IMR-90 (cell line): ENCODE results near the gene NT5DC1. TPM values are rescaled to one million over a fixed set of nuclear protein-coding genes. Genes with fewer than 3 reads are reported as not detected.

Source experiments
- ATAC-seq: fragments of 200-7000 bp; cut with Tn5 transposase; 2 replicates; pipeline ENCODE4 v1.9.1; 2020; ENCODE audit warnings: low read depth, mild to moderate bottlenecking, moderate library complexity
- BruUV-seq: library from RNA; stranded (reverse); fragments of 400-500 nt; replicated peaks from 2 replicates; lab custom pipeline; 2021; lab: Mats Ljungman, UMichigan
- CTCF ChIA-PET: fragments of 300-600 bp; formaldehyde crosslinking; extraction: SDS; loops from one replicate; lab custom pipeline; 2021; ENCODE audit warnings: antibody characterized with exemption; lab: Yijun Ruan, JAX
- POLR2A ChIA-PET: fragments of 300-600 bp; sonication (Branson Sonifier 250); formaldehyde crosslinking; loops from one replicate; lab custom pipeline; 2022; ENCODE audit warnings: antibody characterized with exemption; ENCODE audit not compliant: unreplicated experiment; lab: Charles Lee
- DNase-seq: peaks from one replicate; pipeline ENCODE4 v3.0.0; 2013
- H2AFZ ChIP-seq: replicated peaks from 2 replicates; pipeline ENCODE3; 2013; ENCODE audit warnings: low read length, mild to moderate bottlenecking; ENCODE audit not compliant: poor library complexity
- H2AK5ac ChIP-seq: 2 replicates; pipeline ENCODE4 v1.6.1; 2013; ENCODE audit warnings: low read depth, low read length, inconsistent platforms
- H2AK9ac ChIP-seq: replicated peaks from 2 replicates; pipeline ENCODE3; 2013; ENCODE audit warnings: mild to moderate bottlenecking, low read depth, low read length, moderate library complexity; ENCODE audit not compliant: poor library complexity
- H2BK120ac ChIP-seq: 2 replicates; pipeline ENCODE4 v1.6.1; 2013; ENCODE audit warnings: low read depth, low read length, inconsistent platforms
- H2BK15ac ChIP-seq: 3 replicates; pipeline ENCODE4 v1.6.1; 2013; ENCODE audit warnings: low read depth, low read length, inconsistent platforms
- H2BK20ac ChIP-seq: 2 replicates; pipeline ENCODE4 v1.6.1; 2013; ENCODE audit warnings: low read depth, mild to moderate bottlenecking, inconsistent platforms, low read length, moderate library complexity
- H2BK5ac ChIP-seq: 2 replicates; pipeline ENCODE4 v1.6.1; 2013; ENCODE audit warnings: mild to moderate bottlenecking, low read depth, low read length, inconsistent platforms; ENCODE audit not compliant: poor library complexity, severe bottlenecking
- H3K14ac ChIP-seq: replicated peaks from 2 replicates; pipeline ENCODE4 v1.6.1; 2013; ENCODE audit warnings: low read depth, low read length, inconsistent platforms
- H3K18ac ChIP-seq: 2 replicates; pipeline ENCODE4 v1.6.1; 2013; ENCODE audit warnings: low read depth, low read length, control low read depth
- H3K23ac ChIP-seq: 2 replicates; pipeline ENCODE4 v1.6.1; 2013; ENCODE audit warnings: low read depth, low read length, inconsistent platforms
- H3K27ac ChIP-seq: 2 replicates; pipeline ENCODE4 v1.5.1; 2013; ENCODE audit warnings: mild to moderate bottlenecking, control low read depth, low read length; ENCODE audit not compliant: insufficient read depth
- H3K27me3 ChIP-seq: 2 replicates; pipeline ENCODE4 v1.6.1; 2013; ENCODE audit warnings: low read length; ENCODE audit not compliant: control insufficient read depth, insufficient read depth
- H3K36me3 ChIP-seq: 2 replicates; pipeline ENCODE4 v1.6.1; 2013; ENCODE audit warnings: low read length, mixed read lengths; ENCODE audit not compliant: control insufficient read depth, insufficient read depth
- H3K4ac ChIP-seq: 2 replicates; pipeline ENCODE4 v1.6.1; 2013; ENCODE audit warnings: low read depth, low read length, inconsistent platforms
- H3K4me1 ChIP-seq: 2 replicates; pipeline ENCODE4 v1.6.1; 2013; ENCODE audit warnings: low read length, mixed read lengths; ENCODE audit not compliant: control insufficient read depth, insufficient read depth
- H3K4me2 ChIP-seq: 2 replicates; pipeline ENCODE4 v1.6.1; 2013; ENCODE audit warnings: low read depth, mild to moderate bottlenecking, control low read depth, low read length, moderate library complexity
- H3K4me3 ChIP-seq: 2 replicates; pipeline ENCODE4 v1.5.1; 2013; ENCODE audit warnings: low read depth, mild to moderate bottlenecking, control low read depth, low read length, moderate library complexity; ENCODE audit not compliant: insufficient read depth
- H3K56ac ChIP-seq: 2 replicates; pipeline ENCODE4 v1.6.1; 2013; ENCODE audit warnings: low read length, inconsistent platforms; ENCODE audit not compliant: insufficient read depth; ENCODE audit errors: extremely low read depth
- H3K79me1 ChIP-seq, 2 experiments: 2 replicates each; pipeline ENCODE4 v1.6.1; 2013; ENCODE audit warnings: low read length in 2 of 2, inconsistent platforms in 1 of 2, low read depth in 1 of 2
- H3K9ac ChIP-seq: 2 replicates; pipeline ENCODE4 v1.6.1; 2013; ENCODE audit warnings: low read depth, low read length, control low read depth
- H3K9me1 ChIP-seq: 2 replicates; pipeline ENCODE4 v1.6.1; 2013; ENCODE audit warnings: low read length, inconsistent platforms; ENCODE audit not compliant: insufficient read depth
- H3K9me3 ChIP-seq: 2 replicates; pipeline ENCODE4 v1.6.1; 2013; ENCODE audit warnings: low read length; ENCODE audit not compliant: control insufficient read depth, insufficient read depth
- H4K20me1 ChIP-seq: 2 replicates; pipeline ENCODE4 v1.6.1; 2013; ENCODE audit warnings: low read length, inconsistent platforms; ENCODE audit not compliant: insufficient read depth
- H4K5ac ChIP-seq: 2 replicates; pipeline ENCODE4 v1.6.1; 2013; ENCODE audit warnings: mild to moderate bottlenecking, low read depth, low read length, control low read depth
- H4K8ac ChIP-seq, 2 experiments: 2 replicates each; pipeline ENCODE4 v1.6.1; 2013; ENCODE audit warnings: low read depth in 2 of 2, low read length in 2 of 2, control low read depth in 1 of 2, inconsistent platforms in 1 of 2
- H4K91ac ChIP-seq: 2 replicates; pipeline ENCODE4 v1.6.1; 2013; ENCODE audit warnings: low read depth, low read length, inconsistent platforms; ENCODE audit not compliant: insufficient read depth
- BHLHE40 ChIP-seq: fragments of 150-350 bp; IDR thresholded peaks from 2 replicates; pipeline ENCODE4 v1.6.1; 2016; ENCODE audit warnings: mild to moderate bottlenecking, low read depth, low read length
- CEBPB ChIP-seq: IDR thresholded peaks from 2 replicates; pipeline ENCODE4 v1.6.1; 2012; ENCODE audit warnings: low read depth, low read length, improper control_type of control experiment
- CHD1 ChIP-seq: IDR thresholded peaks from 2 replicates; pipeline ENCODE4 v1.6.1; 2012; ENCODE audit warnings: low read depth, low read length, improper control_type of control experiment
- CTCF ChIP-seq: conservative IDR thresholded peaks from 2 replicates; pipeline ENCODE4 v1.5.1; 2012; ENCODE audit warnings: mild to moderate bottlenecking, low read depth, low read length, improper control_type of control experiment
- ELK1 ChIP-seq: fragments of 150-350 bp; IDR thresholded peaks from 2 replicates; pipeline ENCODE4 v1.6.1; 2016; ENCODE audit warnings: low read depth, mild to moderate bottlenecking, low read length, moderate library complexity, borderline replicate concordance
- FOS ChIP-seq: fragments of 150-350 bp; IDR thresholded peaks from 2 replicates; pipeline ENCODE4 v1.6.1; 2016; ENCODE audit warnings: low read depth, low read length
- MAFK ChIP-seq: IDR thresholded peaks from 2 replicates; pipeline ENCODE4 v1.6.1; 2012; ENCODE audit warnings: low read depth, low read length, improper control_type of control experiment
- MAZ ChIP-seq: IDR thresholded peaks from 2 replicates; pipeline ENCODE4 v1.6.1; 2012; ENCODE audit warnings: low read depth, mild to moderate bottlenecking, low read length, improper control_type of control experiment, moderate library complexity, borderline replicate concordance
- MXI1 ChIP-seq: IDR thresholded peaks from 2 replicates; pipeline ENCODE4 v1.6.1; 2012; ENCODE audit warnings: low read depth, mild to moderate bottlenecking, low read length, moderate library complexity, borderline replicate concordance
- NFE2L2 ChIP-seq: fragments of 150-350 bp; IDR thresholded peaks from 2 replicates; pipeline ENCODE4 v1.6.1; 2016; ENCODE audit warnings: low read depth, mild to moderate bottlenecking, low read length
- POLR2A ChIP-seq: IDR thresholded peaks from 2 replicates; pipeline ENCODE4 v1.6.1; 2012; ENCODE audit warnings: mild to moderate bottlenecking, low read depth, low read length
- RAD21 ChIP-seq: IDR thresholded peaks from 2 replicates; pipeline ENCODE4 v1.6.1; 2012; ENCODE audit warnings: low read length, improper control_type of control experiment
- RCOR1 ChIP-seq: IDR thresholded peaks from 2 replicates; pipeline ENCODE4 v1.6.1; 2012; ENCODE audit warnings: mild to moderate bottlenecking, low read length, improper control_type of control experiment; ENCODE audit not compliant: insufficient replicate concordance
- RFX5 ChIP-seq: IDR thresholded peaks from 2 replicates; pipeline ENCODE4 v1.8.0; 2012; ENCODE audit warnings: low read depth, mild to moderate bottlenecking, low read length, moderate library complexity
- SMC3 ChIP-seq: fragments of 150-350 bp; IDR thresholded peaks from 2 replicates; pipeline ENCODE4 v1.6.1; 2016; ENCODE audit warnings: low read depth, mild to moderate bottlenecking, antibody characterized with exemption, low read length, moderate library complexity
- WGBS, 2 experiments: methylation state at CpG; one replicate each; pipeline versions ENCODE4 v1.1.5 to v1.1.7; 2013; ENCODE audit warnings: missing lambda C conversion rate in 2 of 2; ENCODE audit not compliant: insufficient read length in 1 of 2; ENCODE audit errors: extremely low coverage in 2 of 2; 5-methylcytosine and 5-hydroxymethylcytosine counted together
- dilution Hi-C: fragments of 300-500 bp; cut with HindIII; formaldehyde crosslinking; loops from one replicate; pipeline ENCODE4 v1.14.3; 2018; ENCODE audit warnings: low sequenced_read_pairs; ENCODE audit not compliant: unreplicated experiment
- in situ Hi-C: fragments of 300-500 bp; cut with MboI; formaldehyde crosslinking; loops from 3 replicates; pipeline ENCODE4 v1.14.3; 2019; ENCODE audit warnings: low sequenced_read_pairs, inconsistent platforms, mixed read lengths
- intact Hi-C: fragments of 100-400 bp; cut with micrococcal nuclease; formaldehyde crosslinking; loops from 2 replicates; pipeline ENCODE4 v1.10.0; 2022
- polyA plus RNA-seq, 3 experiments: library from polyadenylated mRNA; depleted of rRNA; stranded (reverse); fragments of >200 nt; gene quantifications; 2 replicates each; pipeline ENCODE4 v1.2.3, GENCODE V29; 2012; ENCODE audit warnings: low replicate concordance in 1 of 3
- total RNA-seq: library from RNA; depleted of rRNA; stranded (reverse); fragments of >200 nt; gene quantifications from 2 replicates; pipeline ENCODE4 v1.2.3, GENCODE V29; 2012
- TF ChIP-seq, protein P1 (sequence below): fragments of 150-350 bp; IDR thresholded peaks from 2 replicates; pipeline ENCODE4 v1.6.1; 2017; ENCODE audit warnings: mild to moderate bottlenecking, antibody characterized with exemption, low read length, low read depth

The NT5DC1 gene
- total and polyA plus RNA-seq, 2 of the 4 experiments (the other 2 are of a cell fraction): 11.7 to 16.8 TPM

DNA sequence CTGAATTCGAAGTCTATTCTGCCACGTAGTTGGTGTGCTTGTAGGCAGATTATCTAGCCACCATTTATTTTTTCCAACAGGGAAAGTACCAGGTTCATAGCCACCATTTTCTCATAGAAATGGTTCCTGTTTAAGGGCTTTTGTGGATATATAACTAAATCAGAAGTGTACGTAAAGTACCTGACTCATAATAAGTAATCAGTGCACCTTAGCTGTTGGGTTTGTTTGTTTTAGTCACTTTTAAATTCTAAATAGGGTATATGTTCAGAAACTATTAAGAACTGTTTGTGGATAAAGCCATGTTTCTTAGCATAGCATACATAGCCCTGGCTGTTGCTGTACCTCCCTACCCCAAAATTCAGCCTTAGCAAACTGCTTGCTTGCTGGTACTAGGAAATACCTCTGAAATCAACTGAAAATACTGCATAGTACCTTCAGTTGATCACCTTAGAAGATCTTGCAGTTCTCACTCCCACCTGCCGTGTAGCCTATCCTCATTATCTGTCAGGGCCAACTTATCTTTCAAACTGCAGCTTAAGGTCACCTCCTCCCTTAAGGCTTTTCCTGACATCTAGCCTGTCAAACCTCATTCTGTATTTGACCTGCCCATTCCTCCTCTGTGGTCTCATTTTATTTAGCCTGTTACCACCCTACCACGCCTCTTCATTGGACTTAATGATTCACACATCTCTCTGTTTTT, 69.9 kb downstream of the NT5DC1 start:
- H4K5ac ChIP-seq: no peak overlapping the region
- dilution Hi-C loops (no loop called here), in situ Hi-C loops (no loop called here), intact Hi-C loops (no loop called here)
- H3K56ac ChIP-seq: no peak overlapping the region
- no peak overlapping the region for H3K27ac ChIP-seq
- no peak for ATAC-seq
- 0 out of 2 replicates have a peak, but pooled peaks cover 2% of the 10 kb centered on the region for H3K9me1 ChIP-seq
- H3K23ac ChIP-seq: no peak overlapping the region
- H3K4me3 ChIP-seq: no peak overlapping the region
- no peaks in the 10 kb centered on the region for H3K27me3 ChIP-seq
- H4K91ac ChIP-seq: no peak overlapping the region
- no peak overlapping the region for H3K4me2 ChIP-seq
- H3K79me1 ChIP-seq: peaks cover 0 to 3% of the 10 kb centered on the region in 2 experiments; a peak in 1 of 4 replicates
- no peak for DNase-seq
- H3K9me3 ChIP-seq: no peaks in the 10 kb centered on the region
- TF ChIP-seq ELK1: no peak
- no peak for TF ChIP-seq RFX5
- TF ChIP-seq CHD1: no peak
- no peak for TF ChIP-seq RAD21
- no peak for TF ChIP-seq NFE2L2
- TF ChIP-seq POLR2A: no peak
- TF ChIP-seq MAZ: no peak
- TF ChIP-seq, protein P1, sequence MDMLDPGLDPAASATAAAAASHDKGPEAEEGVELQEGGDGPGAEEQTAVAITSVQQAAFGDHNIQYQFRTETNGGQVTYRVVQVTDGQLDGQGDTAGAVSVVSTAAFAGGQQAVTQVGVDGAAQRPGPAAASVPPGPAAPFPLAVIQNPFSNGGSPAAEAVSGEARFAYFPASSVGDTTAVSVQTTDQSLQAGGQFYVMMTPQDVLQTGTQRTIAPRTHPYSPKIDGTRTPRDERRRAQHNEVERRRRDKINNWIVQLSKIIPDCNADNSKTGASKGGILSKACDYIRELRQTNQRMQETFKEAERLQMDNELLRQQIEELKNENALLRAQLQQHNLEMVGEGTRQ: no peak
- no peak for TF ChIP-seq MXI1
- no peak for TF ChIP-seq RCOR1
- TF ChIP-seq CEBPB: no peak
- no peak for TF ChIP-seq CTCF
- TF ChIP-seq SMC3: no peak
- no peak for TF ChIP-seq FOS
- TF ChIP-seq MAFK: no peak
- TF ChIP-seq BHLHE40: no peak
- no peaks in the 10 kb centered on the region for H3K4me1 ChIP-seq
- no peak overlapping the region for H2BK15ac ChIP-seq
- H3K18ac ChIP-seq: no peak overlapping the region
- ChIA-PET CTCF (no interaction called here), POLR2A (no interaction called here)
- H2BK20ac ChIP-seq: no peak overlapping the region
- no peak overlapping the region for H3K9ac ChIP-seq
- no peak overlapping the region for H4K8ac ChIP-seq
- H3K4ac ChIP-seq: no peak overlapping the region
- no peak overlapping the region for H2BK5ac ChIP-seq
- no peak overlapping the region for H2BK120ac ChIP-seq
- H3K14ac ChIP-seq: no peak overlapping the region
- no peaks in the 10 kb centered on the region for H3K36me3 ChIP-seq
- 80% methylated on average over 1 of the region's 5 CpGs; no CpG with 5 or more reads in 1 of the 2 experiments for WGBS, 2 experiments
- no TSS peak for BruUV-seq
- no peaks in the 10 kb centered on the region for H4K20me1 ChIP-seq
- no peak overlapping the region for H2AK9ac ChIP-seq
- H2AK5ac ChIP-seq: no peak overlapping the region
- no peak overlapping the region for H2AFZ ChIP-seq
